Activated CD4-positive, alpha-beta T cell treated with anti-CD3 and anti-CD28 coated beads, Interleukin-2, amount 10 ng/mL, durations not matched to agents 7 days and 5 days (primary cell): ENCODE measurements around the gene NEUROG3. TPM values are rescaled to one million over a fixed set of nuclear protein-coding genes. Genes with fewer than 3 reads are reported as not detected.
"Not testable (repeated sequence)": the region's sequence is repeated elsewhere in the genome, so short reads cannot be mapped to it uniquely, and the experiment has no call there.

Experiments used
- CTCF ChIA-PET: fragments of 350-600 bp; sonication (Branson Sonifier 250); formaldehyde crosslinking; loops from one replicate; lab custom pipeline; 2021; ENCODE audit warnings: antibody characterized with exemption; lab: Charles Lee
- POLR2A ChIA-PET: fragments of 350-600 bp; sonication (Branson Sonifier 250); formaldehyde crosslinking; loops from one replicate; lab custom pipeline; 2021; ENCODE audit warnings: antibody characterized with exemption; lab: Charles Lee
- DNase-seq: peaks from one replicate; pipeline ENCODE4 v3.0.0-alpha.2; 2020
- H3K27ac Mint-ChIP-seq: one replicate; pipeline ENCODE4 v1.8.0; 2021; ENCODE audit warnings: mild to moderate bottlenecking, moderate library complexity, mixed read lengths
- H3K27me3 Mint-ChIP-seq: one replicate; pipeline ENCODE4 v1.8.0; 2021; ENCODE audit warnings: mixed read lengths
- H3K36me3 Mint-ChIP-seq: one replicate; pipeline ENCODE4 v1.8.0; 2021; ENCODE audit warnings: low read depth, mixed read lengths
- H3K4me1 Mint-ChIP-seq: one replicate; pipeline ENCODE4 v1.8.0; 2021; ENCODE audit warnings: mixed read lengths
- H3K4me3 Mint-ChIP-seq: one replicate; pipeline ENCODE4 v1.8.0; 2021; ENCODE audit warnings: mild to moderate bottlenecking, moderate library complexity, mixed read lengths
- H3K9me3 Mint-ChIP-seq: one replicate; pipeline ENCODE4 v1.8.0; 2021; ENCODE audit warnings: mixed read lengths
- total RNA-seq, 2 experiments: library from RNA; stranded (reverse); gene quantifications; one replicate each; pipeline ENCODE4 v1.2.3, GENCODE V29; 2021

NEUROG3 gene
- total RNA-seq, 2 experiments from 2014 or later, result not detected

DNA sequence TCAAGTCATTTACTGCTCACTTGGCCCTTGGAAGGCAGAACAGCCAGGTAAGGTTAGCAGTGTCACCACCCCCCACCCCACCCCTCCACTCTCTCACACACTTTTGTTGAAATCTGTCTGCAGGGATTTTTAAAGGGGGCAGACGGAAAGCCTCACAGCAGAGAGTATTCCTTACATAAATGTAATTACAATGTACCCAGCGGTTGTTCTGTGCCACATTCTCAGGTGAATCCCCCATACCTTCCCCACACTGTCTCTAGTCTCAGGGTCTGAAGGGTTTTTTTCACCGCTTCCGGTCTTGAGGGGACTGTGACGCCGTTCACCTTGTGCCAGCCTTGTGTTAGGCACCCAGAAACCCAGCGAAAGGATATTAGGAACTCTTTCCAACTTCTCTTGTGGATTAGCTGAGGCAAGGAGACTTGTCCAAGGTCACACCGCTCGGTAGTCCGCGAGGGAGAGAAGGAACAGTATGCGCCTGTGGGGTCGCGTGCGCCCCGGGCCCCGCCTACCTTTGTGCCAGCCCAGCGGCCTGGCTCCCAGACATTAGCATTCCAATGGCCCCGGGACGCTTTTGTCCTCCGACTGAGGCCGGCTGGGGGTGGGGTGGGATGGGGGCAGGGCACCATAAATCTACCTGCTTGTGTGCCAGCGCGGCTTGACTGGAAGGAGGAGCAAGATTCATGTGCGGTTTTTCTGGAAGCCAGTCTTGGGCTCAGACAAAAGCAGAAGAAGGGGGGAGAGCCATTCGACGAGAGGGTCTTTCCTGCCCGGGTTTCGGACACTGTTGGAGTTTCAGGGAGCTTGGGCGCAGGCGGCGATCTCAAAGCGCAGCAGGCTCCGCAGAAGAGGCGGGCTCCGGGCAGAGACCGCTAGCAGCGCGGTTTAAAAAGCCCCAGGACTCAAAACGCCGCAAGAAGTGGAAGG lies 4.5 kb downstream of the NEUROG3 start:
- POLR2A ChIA-PET, result no interaction called here
- H3K27ac Mint-ChIP-seq, result no peak overlapping the region
- no peaks in the 10 kb centered on the region for H3K9me3 Mint-ChIP-seq
- peaks cover 78% of the 10 kb centered on the region for H3K27me3 Mint-ChIP-seq
- H3K36me3 Mint-ChIP-seq, result no peaks in the 10 kb centered on the region
- CTCF ChIA-PET, result interaction anchor here (1.4 kb wide), 1 partner anchor 66 kb away, joined by 4 read pairs; no protein-coding TSS in a partner anchor
- H3K4me3 Mint-ChIP-seq, result no peak overlapping the region
- DNase-seq, result no peak
- H3K4me1 Mint-ChIP-seq, result peaks cover 16% of the 10 kb centered on the region

- ChIA-PET POLR2A (no interaction called here), CTCF (interaction anchor here (0.9 to 1.4 kb wide), 2 partner anchors 11 to 67 kb away, joined by 4 to 5 read pairs; no protein-coding TSS in a partner anchor)
- Mint-ChIP-seq H3K4me3 (no peak overlapping the region), H3K27ac (no peak overlapping the region), H3K36me3 (no peaks in the 10 kb centered on the region), H3K27me3 (peaks cover 72% of the 10 kb centered on the region), H3K4me1 (peaks cover 10% of the 10 kb centered on the region), H3K9me3 (no peaks in the 10 kb centered on the region)
- DNase-seq, result peak; percentile 52
Measured at GRCh38 chr10:69567920-69568319, 5.3 kb downstream of the NEUROG3 start.

DNA sequence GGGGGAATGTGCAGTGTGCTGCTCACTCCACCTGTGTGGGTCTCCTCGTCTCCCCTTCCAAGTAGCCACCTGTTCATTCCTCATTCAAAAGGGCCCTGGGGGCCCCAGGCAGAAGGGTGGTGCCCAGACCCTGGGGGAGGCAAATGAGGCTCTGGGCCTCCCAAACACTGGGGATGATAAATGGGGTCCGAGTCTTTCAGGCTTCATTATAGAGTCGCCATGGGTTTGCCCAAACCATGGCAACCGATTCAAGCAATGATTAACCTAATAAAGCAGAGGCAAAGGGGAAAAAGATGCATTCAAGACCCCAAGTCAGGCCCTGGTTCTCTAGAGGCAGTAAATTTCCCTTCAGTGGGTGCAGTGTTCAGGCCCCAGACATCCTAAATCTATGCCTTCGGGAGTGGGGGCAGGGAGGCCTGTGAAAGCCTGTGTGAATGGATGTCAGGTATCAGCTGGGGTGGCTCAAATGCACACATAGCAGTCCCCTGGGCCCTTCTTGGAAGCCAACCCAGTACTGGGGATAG lies 10.4 kb downstream of the NEUROG3 start:
- Mint-ChIP-seq H3K27ac (no peak overlapping the region), H3K36me3 (no peaks in the 10 kb centered on the region), H3K4me1 (peaks cover 11% of the 10 kb centered on the region), H3K4me3 (no peak overlapping the region), H3K27me3 (peaks cover 28% of the 10 kb centered on the region), H3K9me3 (no peaks in the 10 kb centered on the region)
- POLR2A ChIA-PET, result no interaction called here
- CTCF ChIA-PET, result no interaction called here
- no peak for DNase-seq

- H3K4me1 Mint-ChIP-seq, result peaks cover 11% of the 10 kb centered on the region
- no peaks in the 10 kb centered on the region for H3K36me3 Mint-ChIP-seq
- no peaks in the 10 kb centered on the region for H3K9me3 Mint-ChIP-seq
- ChIA-PET CTCF (no interaction called here), POLR2A (no interaction called here)
- H3K27me3 Mint-ChIP-seq, result peaks cover 4% of the 10 kb centered on the region
- DNase-seq, result no peak
- no peak overlapping the region for H3K4me3 Mint-ChIP-seq
- H3K27ac Mint-ChIP-seq, result no peak overlapping the region
Measured at GRCh38 chr10:69559525-69559924, 13.7 kb downstream of the NEUROG3 start.

- Mint-ChIP-seq H3K27me3 (peaks cover 4% of the 10 kb centered on the region), H3K4me3 (no peak overlapping the region), H3K9me3 (no peaks in the 10 kb centered on the region), H3K4me1 (peaks cover 11% of the 10 kb centered on the region), H3K27ac (peak overlapping the region; percentile 65), H3K36me3 (no peaks in the 10 kb centered on the region)
- POLR2A ChIA-PET, result no interaction called here
- CTCF ChIA-PET, result no interaction called here
- peak; percentile 44 for DNase-seq
Measured at GRCh38 chr10:69558559-69558958, 14.7 kb downstream of the NEUROG3 start.

GRCh38 chr10:69554611-69555010 lies 18.6 kb downstream of the NEUROG3 start:
- Mint-ChIP-seq H3K4me1 (peaks cover 11% of the 10 kb centered on the region), H3K4me3 (no peak overlapping the region), H3K9me3 (peaks cover 11% of the 10 kb centered on the region), H3K27me3 (peaks cover 3% of the 10 kb centered on the region), H3K27ac (no peak overlapping the region), H3K36me3 (peaks cover 3% of the 10 kb centered on the region)
- no peak for DNase-seq
- POLR2A ChIA-PET, result no interaction called here
- CTCF ChIA-PET, result no interaction called here

DNA sequence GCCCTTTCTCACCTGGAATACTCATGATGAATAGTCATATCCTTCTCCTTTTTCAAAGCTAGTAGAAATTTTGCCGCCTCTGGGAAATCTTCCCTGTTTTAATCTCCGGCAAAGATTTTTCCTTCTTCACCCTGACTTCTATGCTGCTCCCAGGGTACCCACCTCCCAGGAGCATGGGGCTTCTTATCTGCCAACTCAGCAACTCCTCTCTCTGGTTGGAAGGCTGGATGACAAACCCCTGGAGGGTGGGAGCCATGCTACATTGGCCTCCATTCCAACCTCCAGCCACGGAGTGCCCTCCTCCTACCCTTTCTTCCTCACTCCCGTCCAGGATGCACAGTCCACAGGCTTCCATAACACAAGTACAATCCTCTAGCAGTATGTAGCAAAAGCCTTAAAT lies 19.9 kb downstream of the NEUROG3 start:
- Mint-ChIP-seq H3K4me3 (no peak overlapping the region), H3K27me3 (peaks cover 10% of the 10 kb centered on the region), H3K27ac (no peak overlapping the region), H3K9me3 (peaks cover 19% of the 10 kb centered on the region), H3K36me3 (peaks cover 5% of the 10 kb centered on the region), H3K4me1 (peaks cover 4% of the 10 kb centered on the region)
- CTCF ChIA-PET, result interaction anchor here (0.9 kb wide), 1 partner anchor 248 kb away, joined by 3 read pairs; no protein-coding TSS in a partner anchor
- POLR2A ChIA-PET, result no interaction called here
- DNase-seq, result no peak

GRCh38 chr10:69552268-69552667 lies 21.0 kb downstream of the NEUROG3 start:
- Mint-ChIP-seq H3K4me1 (no peaks in the 10 kb centered on the region), H3K9me3 (peaks cover 19% of the 10 kb centered on the region), H3K4me3 (no peak overlapping the region), H3K36me3 (peaks cover 5% of the 10 kb centered on the region), H3K27me3 (peaks cover 13% of the 10 kb centered on the region), H3K27ac (no peak overlapping the region)
- CTCF ChIA-PET, result interaction anchor here (0.8 kb wide), 1 partner anchor 102 kb away, joined by 3 read pairs; no protein-coding TSS in a partner anchor
- POLR2A ChIA-PET, result interaction anchor here (0.6 kb wide), 1 partner anchor 793 kb away, joined by 3 read pairs; no protein-coding TSS in a partner anchor
- no peak for DNase-seq

DNA sequence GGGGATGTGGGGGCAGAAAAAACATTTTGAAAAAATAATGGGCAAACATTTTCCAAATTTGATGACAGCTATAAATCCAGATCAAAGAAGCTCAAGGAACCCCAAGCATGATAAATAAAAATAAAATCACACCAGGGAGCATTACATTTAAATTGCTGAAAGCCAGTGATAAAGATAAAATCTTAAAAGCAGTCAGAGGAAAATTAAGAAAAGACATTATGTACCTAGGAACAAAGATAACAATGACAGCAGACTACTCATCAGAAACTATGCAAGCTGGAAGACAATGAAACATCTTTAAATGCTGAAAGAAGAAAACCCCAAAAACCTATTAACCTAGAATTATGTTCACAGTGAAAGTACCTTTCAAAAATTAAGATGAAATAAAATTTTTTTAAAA lies 23.3 kb downstream of the NEUROG3 start:
- H3K36me3 Mint-ChIP-seq, result peaks cover 5% of the 10 kb centered on the region
- CTCF ChIA-PET, result no interaction called here
- POLR2A ChIA-PET, result no interaction called here
- peaks cover 26% of the 10 kb centered on the region for H3K9me3 Mint-ChIP-seq
- H3K4me1 Mint-ChIP-seq, result no peaks in the 10 kb centered on the region
- DNase-seq, result no peak
- no peak overlapping the region for H3K4me3 Mint-ChIP-seq
- peaks cover 18% of the 10 kb centered on the region for H3K27me3 Mint-ChIP-seq
- no peak overlapping the region for H3K27ac Mint-ChIP-seq

DNA sequence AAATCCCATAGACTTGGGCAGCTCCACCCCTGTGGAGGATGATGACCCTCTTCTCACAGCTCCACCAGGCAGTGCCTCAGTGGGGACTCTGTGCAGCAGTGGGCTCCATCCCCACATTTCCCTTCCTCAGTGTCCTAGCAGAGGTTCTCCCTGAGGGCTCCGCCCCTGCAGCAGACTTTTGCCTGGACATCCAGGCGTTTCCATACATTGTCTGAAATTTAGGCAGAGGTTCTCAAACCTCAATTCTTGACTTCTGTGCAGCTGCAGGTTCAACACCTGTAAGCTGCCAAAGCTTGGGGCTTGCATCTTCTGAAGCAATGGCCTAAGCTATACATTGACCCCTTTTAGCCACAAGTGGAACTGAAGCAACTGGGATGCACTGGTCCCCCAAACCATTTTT lies 31.8 kb downstream of the NEUROG3 start:
- Mint-ChIP-seq H3K36me3 (no peaks in the 10 kb centered on the region), H3K27ac (no peak overlapping the region)

DNA sequence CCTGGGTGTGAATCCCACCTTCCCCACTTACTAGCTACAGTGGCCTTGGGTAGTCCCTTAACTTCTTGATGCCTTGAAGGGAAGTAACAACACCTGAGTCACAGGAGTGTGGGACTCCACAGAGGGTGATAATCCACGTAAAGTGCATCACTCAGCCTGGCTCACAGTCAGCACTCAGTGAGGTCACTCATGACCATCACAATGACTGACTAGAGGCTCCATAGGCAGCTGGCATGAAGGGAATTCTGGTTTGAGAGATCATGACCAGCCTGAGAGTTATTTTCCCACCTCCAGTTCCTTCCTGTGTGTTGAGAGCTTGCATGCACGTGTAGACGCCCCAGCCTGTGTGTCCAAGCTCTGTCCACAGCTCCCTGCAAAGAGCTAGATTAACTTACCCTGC lies 34.8 kb downstream of the NEUROG3 start:
- POLR2A ChIA-PET, result no interaction called here
- Mint-ChIP-seq H3K27me3 (peaks cover 6% of the 10 kb centered on the region), H3K27ac (no peak overlapping the region), H3K4me1 (no peaks in the 10 kb centered on the region), H3K4me3 (no peak overlapping the region), H3K9me3 (peaks cover 21% of the 10 kb centered on the region), H3K36me3 (no peaks in the 10 kb centered on the region)
- no peak for DNase-seq
- CTCF ChIA-PET, result interaction anchor here (1.1 to 1.4 kb wide), 2 partner anchors 13 to 98 kb away, joined by 3 to 4 read pairs; no protein-coding TSS in a partner anchor

More for the DNA sequence above, 31.8 kb downstream of the NEUROG3 start:
- no peak overlapping the region for H3K4me3 Mint-ChIP-seq
- peaks cover 11% of the 10 kb centered on the region for H3K27me3 Mint-ChIP-seq
- no peak for DNase-seq
- ChIA-PET CTCF (no interaction called here), POLR2A (no interaction called here)
- no peaks in the 10 kb centered on the region for H3K4me1 Mint-ChIP-seq
- peaks cover 23% of the 10 kb centered on the region for H3K9me3 Mint-ChIP-seq

DNA sequence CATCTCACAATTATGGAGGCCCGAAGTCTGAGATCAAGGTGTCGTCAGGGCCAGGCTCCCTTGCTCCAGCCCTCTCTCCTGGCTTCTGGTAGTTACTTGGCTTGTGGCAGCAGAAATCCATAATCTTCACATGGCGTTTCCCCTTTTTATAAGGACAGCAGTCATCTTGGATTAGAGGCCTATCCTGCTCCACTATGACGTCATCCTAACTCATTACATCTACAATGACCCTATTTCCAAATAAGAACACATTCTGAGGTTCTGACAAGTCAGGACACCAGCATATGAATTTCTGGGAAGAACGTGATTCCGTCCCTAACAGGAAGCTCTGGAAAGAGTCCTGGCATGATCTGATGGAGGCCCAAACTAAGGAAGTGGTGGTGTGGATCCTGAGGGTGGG lies 35.8 kb downstream of the NEUROG3 start:
- no peak overlapping the region for H3K27ac Mint-ChIP-seq
- H3K9me3 Mint-ChIP-seq, result peaks cover 21% of the 10 kb centered on the region
- H3K4me3 Mint-ChIP-seq, result no peak overlapping the region
- peaks cover 13% of the 10 kb centered on the region for H3K27me3 Mint-ChIP-seq
- no peaks in the 10 kb centered on the region for H3K36me3 Mint-ChIP-seq
- no peaks in the 10 kb centered on the region for H3K4me1 Mint-ChIP-seq
- ChIA-PET CTCF (interaction anchor here (1.1 kb wide), 1 partner anchor 99 kb away, joined by 3 read pairs; no protein-coding TSS in a partner anchor), POLR2A (no interaction called here)
- DNase-seq, result no peak

DNA sequence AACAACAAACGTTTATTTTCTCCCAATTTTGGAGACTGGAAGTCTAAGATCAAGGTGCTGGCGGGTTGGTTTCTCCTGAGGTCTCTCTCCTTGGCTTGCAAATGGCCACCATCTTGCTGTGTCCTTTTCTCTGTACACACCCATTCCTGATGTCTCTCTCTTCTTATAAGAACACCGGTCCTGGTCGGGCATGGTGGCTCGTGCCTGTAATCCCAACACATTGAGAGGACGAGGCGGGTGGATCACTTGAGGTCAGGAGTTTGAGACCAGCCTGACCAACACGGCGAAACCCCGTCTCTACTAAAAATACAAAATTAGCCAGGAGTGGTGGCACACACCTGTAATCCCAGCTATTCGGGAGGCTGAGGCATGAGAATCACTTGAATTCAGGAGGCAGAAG lies 36.7 kb downstream of the NEUROG3 start:
- not testable (repeated sequence) for H3K4me3 Mint-ChIP-seq, H3K36me3 Mint-ChIP-seq
- H3K27me3 Mint-ChIP-seq, result peaks cover 23% of the 10 kb centered on the region

More for the DNA sequence above, 36.7 kb downstream of the NEUROG3 start:
- POLR2A ChIA-PET, H3K4me1 Mint-ChIP-seq, DNase-seq, H3K27ac Mint-ChIP-seq: not testable (repeated sequence)
- CTCF ChIA-PET, result interaction anchor here (0.7 kb wide), 1 partner anchor 216 kb away, joined by 3 read pairs; no protein-coding TSS in a partner anchor
- H3K9me3 Mint-ChIP-seq, result peaks cover 15% of the 10 kb centered on the region
